HG03139 (cell line): Measurements from ENCODE around the gene MYT1.

ENCODE experiments used
- ATAC-seq: cut with Tn5 transposase; IDR thresholded peaks from one replicate; pipeline ENCODE4 v1.9.1; 2021; ENCODE audit not compliant: unreplicated experiment

The MYT1 gene

DNA sequence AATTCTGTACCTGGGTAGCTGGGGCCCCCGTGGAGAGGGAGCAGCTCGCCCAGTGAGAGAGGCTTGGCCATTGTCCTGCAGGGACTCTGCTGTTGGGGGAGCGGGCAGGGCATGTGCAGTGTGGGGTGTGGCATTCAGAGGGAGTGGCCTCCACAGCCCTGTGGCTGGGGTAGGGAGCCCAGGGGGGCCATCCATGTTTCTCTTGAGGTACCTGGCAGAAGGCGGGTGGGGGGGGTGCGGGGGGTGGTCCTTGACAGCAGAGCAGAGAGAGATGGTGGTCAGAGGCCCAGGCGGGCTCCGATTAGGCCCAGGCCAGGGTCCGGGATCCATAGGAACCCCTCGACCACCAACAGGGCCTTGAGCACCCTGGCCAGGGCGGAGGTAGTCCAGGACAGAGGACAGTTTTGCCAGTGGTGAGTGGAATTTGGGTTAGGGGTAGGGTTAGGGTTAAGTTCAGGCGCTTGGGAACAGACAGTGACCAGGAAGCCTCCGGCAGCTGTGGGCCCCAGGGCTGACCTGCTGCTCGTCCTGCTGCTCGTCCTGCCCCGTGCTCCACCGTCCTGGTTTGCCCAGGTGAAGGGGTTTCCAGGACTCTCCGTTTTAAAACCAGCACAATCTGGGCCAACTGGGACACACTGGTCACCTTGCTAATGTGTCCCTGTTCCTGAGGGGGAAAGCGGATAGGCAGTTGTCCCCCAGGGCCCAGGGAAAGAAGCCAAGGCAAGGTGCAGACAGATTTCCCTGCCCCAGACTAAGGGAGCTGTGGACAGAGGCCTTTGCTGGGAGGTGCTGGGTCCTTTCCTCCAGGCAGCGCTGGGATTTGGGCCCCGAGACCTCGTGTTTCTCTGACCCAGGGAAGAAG is 24.8 kb upstream of the MYT1 start:
- ATAC-seq = no peak

DNA sequence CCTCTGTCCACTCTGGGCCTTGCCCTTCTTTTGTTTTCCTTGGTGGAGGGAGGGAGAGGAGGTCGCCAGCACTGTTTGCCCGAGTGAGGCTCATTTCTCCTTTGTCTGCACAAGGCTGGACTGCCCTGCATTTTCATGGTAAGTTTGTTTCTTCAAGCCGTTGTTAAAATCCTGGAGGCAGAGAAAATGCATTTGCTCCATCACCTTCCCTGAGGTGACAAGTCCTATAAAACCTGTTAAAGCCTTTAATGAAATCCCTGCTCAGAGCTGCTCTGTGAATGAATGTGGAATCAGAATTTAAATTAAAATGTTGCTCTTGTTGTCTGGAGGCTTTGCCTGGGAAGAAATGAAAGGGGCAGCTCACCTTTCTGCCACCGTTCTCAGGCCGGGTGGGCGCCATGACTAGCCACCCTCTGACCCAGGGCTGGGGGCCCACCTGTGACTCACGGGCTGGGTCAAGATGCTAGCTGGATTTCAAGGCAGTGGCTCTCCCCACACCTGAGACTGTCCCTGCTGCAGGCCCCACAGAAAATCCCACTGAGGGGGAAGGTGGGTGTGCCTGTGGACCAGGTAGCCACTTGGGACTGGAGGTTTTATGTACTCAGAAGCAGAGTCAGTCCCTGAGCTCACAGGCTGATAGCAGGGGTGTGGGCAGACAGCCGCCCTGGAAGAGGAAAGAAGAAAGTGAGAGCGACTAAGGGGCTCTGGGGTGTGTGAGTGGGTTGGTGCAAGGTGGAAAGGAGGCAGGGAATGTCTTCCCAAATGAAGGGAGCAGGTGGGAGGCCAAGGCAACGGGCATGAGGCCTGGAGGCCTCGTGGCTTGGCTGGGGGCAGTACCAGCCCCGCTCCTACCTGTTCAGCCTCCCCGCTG is 24.0 kb upstream of the MYT1 start:
- no peak for ATAC-seq

DNA sequence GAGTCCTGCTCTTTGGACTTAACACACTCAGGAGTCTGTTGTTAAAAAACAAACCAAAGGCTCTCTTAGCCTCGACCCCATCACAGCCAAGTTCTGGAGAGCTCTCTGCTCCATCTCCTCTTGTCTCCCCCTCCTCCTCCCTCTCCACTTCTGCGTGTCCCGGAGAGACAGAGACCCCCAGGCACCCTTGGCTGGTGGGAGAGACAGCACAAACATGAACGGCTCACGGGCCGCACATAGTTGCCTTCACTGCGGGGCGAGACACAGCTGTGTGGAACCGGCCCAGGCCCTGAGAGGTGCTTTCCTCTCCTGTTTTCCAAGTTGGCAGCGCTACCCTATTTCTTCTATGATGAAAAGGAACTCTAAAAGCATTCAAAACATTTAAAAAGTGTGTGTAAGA is 23.3 kb upstream of the MYT1 start:
- ATAC-seq = no peak

DNA sequence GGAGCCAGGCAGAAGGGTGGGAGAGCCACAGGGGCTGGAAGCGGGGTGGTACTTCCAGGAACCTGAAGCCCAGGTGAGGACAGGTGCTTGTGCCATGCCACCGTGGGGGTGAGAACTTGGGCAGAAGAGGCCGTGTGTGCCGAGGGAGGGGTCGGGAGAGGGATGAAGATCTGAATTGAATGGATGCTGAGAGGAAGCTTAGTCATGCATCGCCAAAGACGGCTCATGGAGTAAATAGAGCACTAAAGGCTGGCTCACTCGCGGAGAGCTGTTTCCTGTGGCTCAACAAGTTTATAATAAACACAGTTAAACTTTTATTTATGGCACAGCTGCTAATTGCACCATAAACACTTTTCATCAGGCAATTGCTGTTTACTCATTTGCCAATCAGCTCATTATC is 21.7 kb upstream of the MYT1 start:
- ATAC-seq = no peak

DNA sequence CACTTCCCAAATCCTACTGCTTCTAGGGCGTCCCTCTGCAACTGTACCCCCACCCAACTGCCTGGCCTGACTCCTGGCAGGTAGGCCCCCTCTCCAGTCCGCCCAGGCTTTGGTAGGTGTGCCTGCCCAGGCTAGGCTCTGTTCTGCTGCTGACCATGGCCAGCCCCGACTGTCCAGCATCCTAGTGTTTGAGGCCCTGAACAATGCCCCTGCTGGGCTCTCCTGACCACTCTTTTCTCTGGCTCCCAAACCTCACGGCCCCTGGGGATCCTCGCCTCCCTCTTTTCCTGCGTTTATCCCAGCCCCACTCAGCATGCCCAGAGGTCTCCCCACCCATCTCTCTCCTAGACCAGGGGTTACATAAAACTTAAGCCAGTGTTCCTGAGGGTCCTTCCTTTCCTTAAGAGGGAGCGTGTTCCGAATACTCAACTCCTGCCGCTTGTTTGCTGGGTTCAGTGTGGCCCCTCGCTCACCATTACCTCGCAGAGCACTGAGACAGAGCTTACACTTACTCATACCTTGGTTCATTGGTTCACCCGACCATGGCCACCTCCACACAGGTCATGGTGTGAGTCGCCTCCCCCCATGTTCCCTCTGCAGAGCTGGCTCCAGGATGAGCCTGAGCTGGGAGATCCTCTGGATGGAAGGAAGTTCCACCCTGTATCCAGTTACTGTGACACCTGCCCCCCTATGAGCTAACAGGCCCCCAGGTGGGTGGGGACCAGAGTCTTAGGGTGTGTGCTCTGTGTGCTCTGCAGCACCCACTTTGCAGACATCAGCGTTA is 21.0 kb upstream of the MYT1 start:
- no peak for ATAC-seq

DNA sequence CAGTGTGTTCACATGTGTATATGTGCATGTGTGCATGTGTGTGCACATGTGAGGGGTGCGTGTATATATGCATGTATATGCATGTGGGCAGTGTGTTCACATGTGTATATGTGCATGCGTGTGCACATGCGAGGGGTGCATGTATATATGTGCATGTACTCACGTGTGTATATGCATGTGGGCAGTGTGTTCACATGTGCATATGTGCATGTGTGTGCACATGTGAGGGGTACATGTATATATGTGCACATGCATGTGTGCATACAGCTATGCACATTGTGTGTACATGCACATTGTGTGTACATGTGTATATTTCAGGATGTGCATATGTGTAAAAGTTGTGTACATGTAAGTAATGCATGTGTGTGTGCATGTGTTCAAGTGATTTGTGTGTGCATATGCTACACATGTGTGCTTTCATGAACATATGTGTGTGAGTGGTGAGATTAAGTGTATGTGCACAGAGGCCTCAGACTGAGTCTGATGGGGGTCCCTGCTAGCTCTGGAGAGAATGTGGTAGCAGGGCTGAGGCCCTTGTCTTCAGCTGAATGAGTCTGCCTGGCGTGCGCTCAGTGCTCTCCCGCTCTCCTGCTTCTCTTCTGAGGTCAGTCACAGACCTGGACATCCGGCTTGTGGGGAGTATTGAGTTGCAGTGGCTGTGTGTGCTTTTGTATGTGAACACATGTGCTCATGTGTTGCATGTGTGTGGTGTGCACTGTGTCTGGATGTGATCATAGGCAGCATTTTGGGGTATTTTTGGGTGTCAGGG is 19.9 kb upstream of the MYT1 start:
- no peak for ATAC-seq

DNA sequence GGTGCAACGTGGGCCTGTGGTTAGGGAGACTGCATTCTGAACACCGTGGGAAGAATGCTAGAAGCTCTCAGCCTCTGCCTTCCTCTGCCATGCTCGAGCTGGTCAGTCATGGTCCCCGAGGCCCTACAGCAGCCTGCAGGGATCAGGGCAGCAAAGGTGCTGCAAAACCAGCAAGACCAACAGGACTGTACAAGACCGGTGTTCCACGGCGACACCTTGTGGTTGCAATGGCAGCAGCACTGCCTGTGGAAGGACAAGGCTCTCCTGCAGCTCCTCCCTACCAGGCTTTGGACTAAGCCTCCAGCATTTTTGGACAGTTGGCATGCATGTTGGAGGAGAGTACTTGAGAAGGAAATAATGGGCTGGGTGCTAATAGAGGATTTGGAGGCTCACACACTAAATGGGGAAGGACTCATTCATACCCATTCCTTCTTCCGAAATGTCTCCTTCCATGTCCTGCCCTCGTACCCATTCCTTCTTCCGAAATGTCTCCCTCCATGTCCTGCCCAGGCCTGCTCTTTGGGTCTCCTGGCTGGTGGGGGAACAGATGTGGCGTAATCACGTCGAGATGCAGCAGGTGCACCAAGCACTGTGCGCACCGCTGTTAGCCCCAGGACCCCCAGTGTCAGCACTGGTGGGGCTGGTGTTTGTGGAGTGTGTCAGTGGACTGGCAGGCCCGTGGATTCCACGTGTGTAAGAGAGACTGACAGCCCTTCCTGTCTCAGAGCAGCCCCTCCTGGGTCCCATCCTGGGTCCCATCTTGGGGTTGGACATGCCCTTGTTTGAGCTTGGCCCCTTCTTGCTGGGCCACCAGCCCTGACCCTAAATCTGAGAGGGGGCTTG is 18.6 kb upstream of the MYT1 start:
- no peak for ATAC-seq

DNA sequence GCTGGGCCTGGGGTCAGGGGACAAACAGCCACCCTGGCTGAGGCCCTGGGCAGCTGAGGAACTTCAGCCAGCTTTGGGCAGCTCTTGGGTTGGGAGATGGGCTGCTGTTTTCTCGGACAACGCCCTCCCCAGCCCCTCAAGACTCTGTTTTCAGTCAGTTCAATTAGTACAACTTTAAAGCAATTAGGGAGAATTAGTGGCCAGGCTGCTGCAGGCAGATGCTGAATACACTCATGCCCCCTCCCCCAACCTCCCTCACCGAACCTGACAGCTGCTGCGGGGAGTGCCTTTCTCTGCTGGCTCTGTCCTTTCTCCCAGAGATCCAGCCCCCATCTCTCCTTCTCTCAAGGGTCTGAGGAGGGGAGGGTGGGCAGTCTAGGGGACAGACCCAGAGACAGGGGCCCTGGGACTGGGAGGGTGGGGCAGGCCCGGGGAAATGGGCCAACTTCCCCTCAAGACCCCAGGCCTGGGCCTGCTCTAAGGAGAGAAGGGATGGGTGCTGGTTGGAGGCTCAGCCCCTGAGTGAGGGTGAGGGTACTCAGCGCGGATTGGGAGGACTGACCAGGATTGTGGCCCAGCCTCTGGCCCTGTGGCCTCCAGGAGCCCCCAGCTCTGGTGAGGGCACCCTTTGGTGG is 17.8 kb upstream of the MYT1 start:
- no peak for ATAC-seq

DNA sequence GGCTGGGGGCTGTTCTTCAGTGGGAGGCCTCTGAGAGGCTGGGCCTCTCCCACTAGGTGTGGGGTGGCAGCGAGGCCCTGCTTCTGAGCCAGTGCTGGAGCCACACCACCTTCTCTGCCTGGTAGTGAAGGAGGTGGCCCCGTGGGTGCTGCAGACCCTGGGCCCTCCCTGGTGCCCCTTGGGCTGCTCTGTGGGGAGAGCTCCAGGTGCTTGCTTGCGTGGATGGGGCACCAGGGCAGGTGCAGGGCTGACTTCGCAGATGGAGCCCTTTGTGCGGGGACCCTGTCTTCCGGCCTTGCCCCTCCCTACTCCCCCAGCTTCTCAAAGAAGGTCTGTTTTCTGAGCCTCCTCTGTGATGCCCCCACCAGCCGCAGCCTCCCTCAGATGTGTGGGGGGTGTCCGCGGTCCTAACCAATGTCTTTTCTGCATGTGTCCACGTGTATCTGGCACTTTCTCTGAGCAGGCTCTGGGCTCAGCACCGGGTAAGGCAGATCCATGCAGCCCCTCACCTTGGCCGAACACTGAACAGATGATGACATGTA is 17.2 kb upstream of the MYT1 start:
- no peak for ATAC-seq

DNA sequence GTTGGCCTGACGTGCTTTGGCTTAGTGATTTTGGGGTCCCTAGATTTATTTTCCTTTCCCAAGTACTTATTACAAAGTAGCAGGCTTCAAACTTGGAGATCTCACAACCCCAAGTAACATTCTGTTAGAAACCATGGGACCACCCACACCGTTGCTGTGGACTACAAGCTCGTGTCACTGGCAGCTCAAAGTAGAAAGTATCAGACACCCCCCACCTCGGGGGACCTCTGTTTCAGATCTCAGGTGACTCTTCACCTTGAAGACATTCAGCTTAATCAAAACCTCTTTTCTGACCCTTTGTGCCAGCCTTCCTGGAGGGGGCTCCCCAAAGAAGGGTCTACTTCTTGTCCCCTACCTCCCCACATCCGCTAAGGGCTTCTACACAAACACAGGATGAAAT is 15.7 kb upstream of the MYT1 start:
- ATAC-seq = no peak

DNA sequence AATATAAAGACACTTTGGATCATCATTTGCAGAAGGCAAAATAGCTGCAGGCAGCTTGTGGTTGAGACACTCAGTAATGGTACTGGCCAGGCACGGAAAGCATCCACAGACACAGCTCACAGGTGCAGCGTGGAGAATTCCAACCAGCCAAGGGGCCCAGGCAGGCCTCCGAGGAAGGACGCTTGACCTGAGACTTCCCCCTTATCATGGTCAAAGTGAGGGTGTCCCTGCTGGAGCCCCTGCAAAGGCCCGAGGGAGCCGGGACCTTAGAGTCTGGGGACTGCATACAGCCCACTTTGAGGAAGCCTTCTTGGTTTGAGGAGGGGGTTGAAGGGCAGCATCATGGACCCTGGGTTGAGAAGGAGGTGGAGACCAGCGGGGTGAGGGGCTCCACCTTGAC is 15.1 kb upstream of the MYT1 start:
- no peak for ATAC-seq

DNA sequence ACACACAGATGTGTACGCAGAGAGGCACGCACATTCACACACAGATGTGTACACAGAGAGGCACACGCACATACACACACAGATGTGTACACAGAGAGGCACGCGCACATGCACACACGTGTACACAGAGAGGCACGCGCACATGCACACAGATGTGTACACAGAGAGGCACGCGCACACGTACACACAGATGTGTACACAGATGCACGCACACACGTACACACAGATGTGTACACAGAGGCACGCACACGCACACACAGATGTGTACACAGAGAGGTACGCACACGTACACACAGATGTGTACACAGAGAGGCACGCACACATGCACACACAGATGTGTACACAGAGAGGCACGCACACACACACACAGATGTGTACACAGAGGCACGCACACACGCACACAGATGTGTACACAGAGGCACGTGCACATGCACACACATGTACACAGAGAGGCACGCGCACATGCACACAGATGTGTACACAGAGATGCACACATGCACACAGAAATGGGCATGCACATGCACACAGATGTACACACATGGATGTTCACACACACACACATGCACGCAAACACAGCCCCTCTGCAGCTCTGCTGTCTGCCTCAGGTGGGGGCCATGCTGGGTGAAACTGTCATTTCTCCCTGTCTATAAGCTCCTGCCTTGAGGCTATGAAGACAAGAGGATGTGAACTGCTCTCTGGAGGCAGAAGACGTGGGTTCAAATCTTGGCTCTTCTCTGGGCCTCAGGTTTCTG is 14.3 kb upstream of the MYT1 start:
- ATAC-seq = no peak

DNA sequence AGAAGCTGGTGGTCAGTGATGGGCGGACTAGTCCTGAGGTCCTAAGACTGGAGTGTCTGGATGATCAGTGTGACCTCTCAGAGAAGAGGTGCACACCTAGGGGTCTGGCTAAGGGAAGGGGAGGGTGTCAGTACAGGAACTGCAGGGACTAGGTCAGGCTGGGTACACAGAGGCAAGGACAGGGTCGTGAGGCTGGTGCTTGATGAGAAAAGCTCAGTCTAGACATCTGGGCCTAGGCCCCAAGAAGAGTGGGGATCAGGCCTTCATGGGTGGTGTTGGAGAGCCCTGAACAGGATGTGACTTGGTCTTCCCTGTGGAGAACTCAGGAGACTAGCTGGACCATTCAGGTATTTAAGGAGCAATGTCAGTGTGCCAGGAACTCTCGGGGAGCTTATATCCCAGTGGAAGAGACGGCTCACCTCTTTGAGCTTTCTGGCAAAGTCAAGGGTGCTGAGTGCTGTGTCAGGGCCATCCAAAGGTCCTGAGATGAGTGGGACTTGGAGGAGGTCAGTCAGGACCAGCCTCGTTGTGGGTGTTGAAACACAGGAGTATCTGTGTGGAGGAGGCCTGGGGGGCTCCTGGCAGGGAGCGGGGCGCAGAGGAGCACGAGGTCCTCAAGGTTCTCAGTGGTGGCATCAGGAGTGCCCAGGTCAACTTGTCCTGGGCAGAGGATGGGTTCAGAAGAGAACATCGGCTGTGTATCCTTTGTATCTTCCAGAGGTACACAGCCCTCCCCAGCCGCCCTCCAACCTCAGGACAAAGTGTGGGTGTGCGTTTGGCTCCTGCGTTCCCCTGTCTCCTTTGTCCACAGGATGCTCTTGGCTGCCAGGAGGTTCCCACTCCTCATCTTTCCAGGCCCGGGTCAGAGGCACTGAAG is 13.3 kb upstream of the MYT1 start:
- no peak for ATAC-seq

DNA sequence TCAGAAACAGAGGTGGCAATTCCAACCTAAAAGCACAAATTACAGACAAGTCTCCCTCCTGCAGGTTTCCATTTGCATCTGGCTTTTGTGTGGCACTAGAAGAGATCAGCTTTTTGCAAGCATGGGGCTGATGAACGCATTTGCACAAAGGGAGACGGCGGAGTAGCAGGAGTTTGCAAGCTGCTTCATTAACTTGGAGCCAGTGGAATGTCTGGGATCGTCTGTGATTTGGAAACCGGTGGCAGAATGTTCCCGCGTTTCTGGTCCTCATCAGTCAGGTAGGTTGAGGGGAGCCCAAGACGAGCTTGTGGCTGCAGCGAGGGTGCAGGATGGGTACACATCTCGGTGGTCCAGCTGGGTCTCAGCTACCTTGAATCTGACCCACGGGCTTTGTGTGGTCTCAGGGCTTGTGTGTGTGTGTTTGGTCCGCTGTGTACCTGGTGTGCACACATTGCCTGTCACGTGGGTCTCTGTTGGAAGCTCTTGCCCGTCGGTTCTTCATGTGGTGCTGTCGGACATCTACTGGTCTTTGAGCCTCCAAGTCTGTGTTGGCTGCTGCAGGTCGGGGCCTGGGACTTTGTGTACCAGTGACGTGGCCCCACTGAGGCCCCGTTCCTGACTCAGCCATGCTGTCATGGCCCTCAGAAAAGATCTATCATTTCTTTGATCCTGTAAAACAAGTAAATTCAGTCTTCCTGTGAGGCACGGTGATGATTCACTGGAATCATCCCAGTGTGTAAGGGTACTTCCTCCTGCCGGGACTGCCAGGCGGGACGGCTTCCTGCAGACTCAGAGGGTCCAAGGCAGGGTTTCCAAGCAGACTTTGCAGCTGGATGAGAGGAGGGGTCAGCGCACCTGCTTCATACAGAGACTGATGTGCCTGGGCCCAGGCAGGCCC is 12.4 kb upstream of the MYT1 start:
- ATAC-seq = no peak

DNA sequence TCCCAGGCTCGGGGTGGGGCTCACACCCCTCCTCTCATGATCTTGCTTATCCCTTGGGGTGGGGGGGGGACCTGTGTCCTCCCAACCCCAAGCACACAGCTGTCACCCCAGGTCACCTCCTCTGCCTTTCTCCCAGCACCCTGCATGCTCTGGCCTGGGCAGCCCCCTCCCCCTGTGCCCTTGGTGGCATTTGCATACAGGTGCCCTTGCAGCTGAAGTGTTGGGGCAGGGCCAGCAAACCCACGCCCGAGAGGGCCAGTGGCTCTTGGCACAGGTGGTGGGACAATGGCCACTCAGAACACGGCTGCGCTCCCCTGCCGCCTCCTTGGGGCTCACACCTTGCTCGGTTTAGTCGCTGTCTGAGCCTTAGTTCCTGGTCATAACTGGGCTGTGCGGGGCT is 11.3 kb upstream of the MYT1 start:
- no peak for ATAC-seq

DNA sequence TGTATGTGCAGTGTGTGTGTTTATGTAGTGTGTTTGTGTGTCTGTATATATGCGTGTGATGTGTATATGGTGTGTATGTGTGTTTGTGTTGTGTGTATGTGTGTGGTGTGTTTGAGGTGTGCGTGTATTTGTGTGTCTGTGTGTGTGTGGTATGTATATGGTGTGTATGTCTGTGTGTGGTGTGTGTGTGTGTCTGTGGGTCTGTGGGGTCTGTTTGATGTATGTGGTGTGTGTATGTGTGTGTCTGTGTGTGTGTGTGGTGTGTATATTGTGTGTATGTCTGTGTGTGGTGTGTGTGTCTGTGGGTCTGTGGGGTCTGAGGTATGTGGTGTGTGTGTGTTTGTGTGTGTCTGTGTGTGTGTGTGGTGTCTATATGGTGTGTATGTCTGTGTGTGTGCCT is 10.8 kb upstream of the MYT1 start:
- ATAC-seq = no peak
